Activated naive CD8-positive, alpha-beta T cell treated with anti-CD3 and anti-CD28 coated beads, Interleukin-2, amount 50 U/mL, for 24 hours (primary cell): Measurements from ENCODE around the gene CAVIN3.
A peak's percentile ranks its signal among the peaks of the same experiment; 100 is the strongest.
"Not testable (repeated sequence)": the region's sequence is repeated elsewhere in the genome, so short reads cannot be mapped to it uniquely, and the experiment has no call there.

Source experiments
- ATAC-seq: fragments of 150-1000 bp; cut with Tn5 transposase; one replicate; pipeline ENCODE4 v1.10.0; 2021
- DNase-seq: peaks from one replicate; pipeline ENCODE4 v3.0.0; 2021
- H3K27ac Mint-ChIP-seq: one replicate; pipeline ENCODE4 v1.8.0; 2021; ENCODE audit warnings: mild to moderate bottlenecking, mixed read lengths
- H3K27me3 Mint-ChIP-seq: one replicate; pipeline ENCODE4 v1.8.0; 2021; ENCODE audit warnings: mixed read lengths
- H3K36me3 Mint-ChIP-seq: one replicate; pipeline ENCODE4 v1.8.0; 2021; ENCODE audit warnings: low read depth, mixed read lengths
- H3K4me1 Mint-ChIP-seq: one replicate; pipeline ENCODE4 v1.8.0; 2021; ENCODE audit warnings: mixed read lengths
- H3K4me3 Mint-ChIP-seq: one replicate; pipeline ENCODE4 v1.8.0; 2021; ENCODE audit warnings: mild to moderate bottlenecking, moderate library complexity, mixed read lengths
- H3K9me3 Mint-ChIP-seq: one replicate; pipeline ENCODE4 v1.8.0; 2021; ENCODE audit warnings: mixed read lengths

The CAVIN3 gene

DNA sequence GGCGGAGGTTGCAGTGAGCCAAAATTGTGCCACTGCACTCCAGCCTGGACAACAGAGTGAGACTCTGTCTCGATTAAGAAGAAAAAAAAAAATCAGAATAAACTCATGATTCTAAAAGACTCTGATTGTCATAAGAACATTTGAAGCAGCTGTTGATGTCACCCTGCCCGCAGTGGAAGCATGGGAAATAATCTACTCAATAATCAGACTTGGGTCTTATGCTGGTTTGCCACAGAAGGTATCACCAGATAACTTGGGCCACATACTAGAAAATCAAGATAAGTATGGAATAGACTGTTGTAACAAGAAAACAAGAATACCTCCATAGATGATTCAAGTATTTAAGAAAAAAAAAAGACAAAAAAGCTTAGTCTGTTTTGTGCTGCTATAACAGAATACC lies 8.2 kb downstream of the CAVIN3 start:
- H3K4me3 Mint-ChIP-seq, result no peak overlapping the region
- no peak overlapping the region for H3K27ac Mint-ChIP-seq
- H3K4me1 Mint-ChIP-seq, result peaks cover 5% of the 10 kb centered on the region
- DNase-seq, result no peak
- H3K36me3 Mint-ChIP-seq, result no peaks in the 10 kb centered on the region
- no peak for ATAC-seq
- peaks cover 49% of the 10 kb centered on the region for H3K27me3 Mint-ChIP-seq
- no peaks in the 10 kb centered on the region for H3K9me3 Mint-ChIP-seq

DNA sequence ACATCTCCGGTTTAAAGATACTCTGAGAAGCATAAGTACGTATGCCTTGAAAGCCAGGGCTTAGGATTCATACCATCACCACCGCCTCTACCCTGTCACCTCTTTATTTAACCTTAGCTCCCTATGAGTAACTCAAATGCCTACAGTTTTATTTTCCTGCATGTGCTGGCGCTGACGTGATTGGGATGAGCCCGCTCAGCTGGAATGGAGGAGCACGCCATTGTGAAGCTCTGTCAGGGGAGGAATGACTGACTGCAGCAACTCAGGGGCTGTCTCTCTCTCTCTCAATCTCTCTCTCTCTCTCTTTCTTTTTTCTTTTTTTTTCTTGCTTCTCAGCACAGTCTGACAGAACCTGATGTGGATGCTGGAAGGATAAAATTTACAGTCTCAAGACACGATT lies 12.4 kb downstream of the CAVIN3 start:
- Mint-ChIP-seq H3K36me3 (no peaks in the 10 kb centered on the region), H3K9me3 (no peaks in the 10 kb centered on the region), H3K27me3 (peaks cover 31% of the 10 kb centered on the region), H3K4me3 (no peak overlapping the region), H3K4me1 (no peaks in the 10 kb centered on the region), H3K27ac (no peak overlapping the region)
- ATAC-seq (no peak), DNase-seq (no peak)

GRCh38 chr11:6305297-6305696 lies 15.0 kb downstream of the CAVIN3 start:
- Mint-ChIP-seq H3K27me3 (peaks cover 26% of the 10 kb centered on the region), H3K4me1 (no peaks in the 10 kb centered on the region), H3K9me3 (no peaks in the 10 kb centered on the region), H3K36me3 (no peaks in the 10 kb centered on the region), H3K4me3 (no peak overlapping the region), H3K27ac (no peak overlapping the region)
- ATAC-seq (no peak), DNase-seq (no peak)

DNA sequence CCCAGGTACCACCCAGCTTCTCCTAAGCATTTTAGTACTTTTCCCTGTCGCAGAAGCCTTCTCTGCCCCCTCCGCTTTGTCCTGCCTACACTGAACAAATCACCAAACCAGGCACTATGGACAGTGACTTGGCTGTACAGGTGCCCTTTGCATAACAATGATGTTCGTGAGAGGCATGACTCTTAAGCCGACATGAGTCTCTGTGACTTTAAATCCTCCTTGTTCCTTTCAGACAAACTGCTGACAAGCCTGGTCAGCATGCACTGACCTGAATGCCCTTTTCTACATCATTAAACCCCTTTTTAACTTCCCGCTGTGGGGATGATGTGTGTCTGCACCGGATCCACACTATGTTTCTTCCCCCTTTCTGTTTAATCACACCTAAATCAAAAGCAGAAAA lies 16.6 kb downstream of the CAVIN3 start:
- H3K9me3 Mint-ChIP-seq, result no peaks in the 10 kb centered on the region
- H3K36me3 Mint-ChIP-seq, result no peaks in the 10 kb centered on the region
- no peak for ATAC-seq
- H3K27ac Mint-ChIP-seq, result no peak overlapping the region
- DNase-seq, result no peak
- H3K4me3 Mint-ChIP-seq, result no peak overlapping the region
- H3K27me3 Mint-ChIP-seq, result peaks cover 21% of the 10 kb centered on the region
- H3K4me1 Mint-ChIP-seq, result no peaks in the 10 kb centered on the region

DNA sequence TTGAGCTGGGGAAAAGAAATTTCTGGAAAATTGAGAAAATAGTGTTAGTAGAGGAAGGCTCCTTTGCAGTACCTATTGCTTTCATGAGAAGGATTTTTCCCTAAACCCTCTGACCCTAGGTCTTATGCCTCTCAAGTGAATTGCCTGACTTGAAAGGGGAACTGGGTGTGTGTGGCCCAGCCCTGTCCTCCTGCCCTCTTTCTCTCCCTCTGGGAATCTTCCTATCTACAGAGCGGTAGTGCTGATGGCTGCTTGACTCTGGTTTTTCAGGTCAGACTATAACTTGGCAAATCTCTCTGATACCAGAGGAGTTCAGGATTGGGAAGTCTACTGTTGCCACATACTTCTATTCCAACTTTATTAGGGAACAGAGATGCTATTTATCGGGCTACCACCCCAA lies 19.2 kb downstream of the CAVIN3 start:
- DNase-seq, result no peak
- H3K9me3 Mint-ChIP-seq, result no peaks in the 10 kb centered on the region

GRCh38 chr11:6300325-6300724 lies 20.0 kb downstream of the CAVIN3 start:
- Mint-ChIP-seq H3K36me3 (no peaks in the 10 kb centered on the region), H3K9me3 (no peaks in the 10 kb centered on the region), H3K4me1 (no peaks in the 10 kb centered on the region), H3K4me3 (no peak overlapping the region), H3K27ac (no peak overlapping the region), H3K27me3 (peaks cover 3% of the 10 kb centered on the region)
- ATAC-seq, result no peak
- DNase-seq, result no peak

More for the DNA sequence above, 19.2 kb downstream of the CAVIN3 start:
- peaks cover 6% of the 10 kb centered on the region for H3K27me3 Mint-ChIP-seq
- H3K4me3 Mint-ChIP-seq, result no peak overlapping the region
- H3K36me3 Mint-ChIP-seq, result no peaks in the 10 kb centered on the region
- no peaks in the 10 kb centered on the region for H3K4me1 Mint-ChIP-seq
- no peak overlapping the region for H3K27ac Mint-ChIP-seq
- no peak for ATAC-seq

GRCh38 chr11:6298605-6299004 lies 21.7 kb downstream of the CAVIN3 start:
- Mint-ChIP-seq H3K27me3 (peaks cover 6% of the 10 kb centered on the region), H3K4me1 (no peaks in the 10 kb centered on the region), H3K4me3 (no peak overlapping the region), H3K9me3 (no peaks in the 10 kb centered on the region), H3K36me3 (no peaks in the 10 kb centered on the region), H3K27ac (no peak overlapping the region)
- DNase-seq, result peak; percentile 30
- peak; percentile 49 for ATAC-seq

- no peak for DNase-seq
- peak; percentile 57 for ATAC-seq
Measured at GRCh38 chr11:6297831-6298230, 22.5 kb downstream of the CAVIN3 start.

DNA sequence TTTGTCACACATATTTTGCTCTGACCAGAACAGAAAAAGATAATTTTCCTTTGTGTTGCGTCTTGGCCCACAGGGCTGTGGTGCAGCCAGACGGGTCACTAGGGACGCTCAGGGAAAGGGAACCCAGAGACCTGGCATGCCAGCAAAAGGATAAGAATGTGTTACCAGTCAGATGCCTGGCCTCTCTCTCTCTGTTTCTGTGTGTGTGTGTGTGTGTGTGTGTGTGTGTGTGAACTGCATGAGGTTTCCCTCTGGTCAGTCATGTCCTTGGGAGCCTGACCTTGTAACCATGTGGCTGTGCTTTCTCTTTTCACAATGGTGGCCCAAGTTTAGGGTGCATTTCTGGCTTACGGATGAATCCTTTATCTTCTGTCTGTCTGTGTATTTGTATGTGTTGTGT lies 35.3 kb downstream of the CAVIN3 start:
- no peaks in the 10 kb centered on the region for H3K4me1 Mint-ChIP-seq
- DNase-seq (no peak), ATAC-seq (no peak)
- H3K36me3 Mint-ChIP-seq, result no peaks in the 10 kb centered on the region
- H3K27me3 Mint-ChIP-seq, result peaks cover 39% of the 10 kb centered on the region
- no peak overlapping the region for H3K4me3 Mint-ChIP-seq
- H3K27ac Mint-ChIP-seq, result no peak overlapping the region
- no peaks in the 10 kb centered on the region for H3K9me3 Mint-ChIP-seq

More at GRCh38 chr11:6297831-6298230, 22.5 kb downstream of the CAVIN3 start:
- H3K9me3 Mint-ChIP-seq, result no peaks in the 10 kb centered on the region
- H3K27ac Mint-ChIP-seq, result no peak overlapping the region
- peaks cover 6% of the 10 kb centered on the region for H3K27me3 Mint-ChIP-seq
- no peaks in the 10 kb centered on the region for H3K36me3 Mint-ChIP-seq
- H3K4me3 Mint-ChIP-seq, result no peak overlapping the region
- no peaks in the 10 kb centered on the region for H3K4me1 Mint-ChIP-seq

GRCh38 chr11:6284250-6284649 lies 36.1 kb downstream of the CAVIN3 start:
- ATAC-seq (no peak), DNase-seq (no peak)
- H3K36me3 Mint-ChIP-seq, result no peaks in the 10 kb centered on the region
- no peak overlapping the region for H3K27ac Mint-ChIP-seq
- peaks cover 35% of the 10 kb centered on the region for H3K27me3 Mint-ChIP-seq
- no peaks in the 10 kb centered on the region for H3K9me3 Mint-ChIP-seq
- no peak overlapping the region for H3K4me3 Mint-ChIP-seq
- no peaks in the 10 kb centered on the region for H3K4me1 Mint-ChIP-seq

GRCh38 chr11:6283453-6284023 lies 36.8 kb downstream of the CAVIN3 start:
- H3K9me3 Mint-ChIP-seq, result no peaks in the 10 kb centered on the region

GRCh38 chr11:6280809-6281208 lies 39.5 kb downstream of the CAVIN3 start:
- H3K9me3 Mint-ChIP-seq, ATAC-seq, H3K4me3 Mint-ChIP-seq, DNase-seq, H3K4me1 Mint-ChIP-seq, H3K36me3 Mint-ChIP-seq, H3K27ac Mint-ChIP-seq: not testable (repeated sequence)
- peaks cover 43% of the 10 kb centered on the region for H3K27me3 Mint-ChIP-seq

More at GRCh38 chr11:6283453-6284023, 36.8 kb downstream of the CAVIN3 start:
- H3K4me3 Mint-ChIP-seq, result no peak overlapping the region
- peaks cover 36% of the 10 kb centered on the region for H3K27me3 Mint-ChIP-seq
- DNase-seq (no peak), ATAC-seq (no peak)
- H3K36me3 Mint-ChIP-seq, result no peaks in the 10 kb centered on the region
- no peak overlapping the region for H3K27ac Mint-ChIP-seq
- no peaks in the 10 kb centered on the region for H3K4me1 Mint-ChIP-seq

DNA sequence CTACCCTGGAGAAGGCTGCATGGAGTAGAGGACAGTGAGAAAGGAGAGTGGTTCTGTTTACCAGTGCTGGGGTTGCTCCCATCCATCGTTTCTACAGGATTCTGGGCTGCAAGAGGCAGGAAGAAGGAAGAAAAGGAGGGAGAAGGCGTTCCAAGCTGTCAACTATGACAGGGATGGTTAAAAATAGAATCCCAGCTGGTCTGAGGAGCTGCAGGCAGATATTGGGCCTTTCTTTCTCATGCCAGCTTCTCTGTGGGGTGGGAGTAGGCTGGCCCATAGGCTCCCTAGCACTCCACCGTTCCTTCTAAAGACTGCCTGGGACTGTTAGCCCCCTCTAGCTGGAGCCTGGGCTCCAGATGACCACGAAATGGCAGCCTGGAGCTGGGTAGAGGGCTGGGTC lies 47.1 kb downstream of the CAVIN3 start:
- H3K27me3 Mint-ChIP-seq, result peaks cover 26% of the 10 kb centered on the region
- H3K4me3 Mint-ChIP-seq, result no peak overlapping the region
- no peaks in the 10 kb centered on the region for H3K4me1 Mint-ChIP-seq
- DNase-seq (no peak), ATAC-seq (no peak)
- no peaks in the 10 kb centered on the region for H3K9me3 Mint-ChIP-seq
- H3K27ac Mint-ChIP-seq, result no peak overlapping the region
- H3K36me3 Mint-ChIP-seq, result no peaks in the 10 kb centered on the region

GRCh38 chr11:6271598-6271997 lies 48.7 kb downstream of the CAVIN3 start:
- no peaks in the 10 kb centered on the region for H3K4me1 Mint-ChIP-seq
- H3K9me3 Mint-ChIP-seq, result no peaks in the 10 kb centered on the region

DNA sequence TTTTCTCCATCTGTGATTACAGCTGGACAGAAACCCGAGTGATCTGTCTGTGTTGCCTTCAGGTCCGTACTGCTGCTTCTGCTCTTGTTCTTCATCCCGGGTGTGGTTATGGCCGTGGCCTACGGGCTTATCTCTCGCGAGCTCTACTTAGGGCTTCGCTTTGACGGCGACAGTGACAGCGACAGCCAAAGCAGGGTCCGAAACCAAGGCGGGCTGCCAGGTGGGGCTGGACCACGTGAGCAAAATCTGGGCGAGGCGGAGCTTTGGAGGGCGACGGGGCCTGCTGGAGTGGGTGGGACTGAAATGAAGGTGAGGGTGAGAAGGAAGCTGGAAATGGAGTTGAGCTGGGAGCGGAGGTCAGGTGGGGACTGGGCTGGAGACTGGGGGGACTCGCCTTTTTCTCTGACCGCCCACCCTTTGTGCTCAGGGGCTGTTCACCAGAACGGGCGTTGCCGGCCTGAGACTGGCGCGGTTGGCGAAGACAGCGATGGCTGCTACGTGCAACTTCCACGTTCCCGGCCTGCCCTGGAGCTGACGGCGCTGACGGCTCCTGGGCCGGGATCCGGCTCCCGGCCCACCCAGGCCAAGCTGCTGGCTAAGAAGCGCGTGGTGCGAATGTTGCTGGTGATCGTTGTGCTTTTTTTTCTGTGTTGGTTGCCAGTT lies 49.6 kb downstream of the CAVIN3 start:
- peaks cover 20% of the 10 kb centered on the region for H3K27me3 Mint-ChIP-seq
- no peak overlapping the region for H3K27ac Mint-ChIP-seq
- DNase-seq (no peak), ATAC-seq (no peak)
- H3K9me3 Mint-ChIP-seq, result no peaks in the 10 kb centered on the region
- H3K36me3 Mint-ChIP-seq, result no peaks in the 10 kb centered on the region
- no peaks in the 10 kb centered on the region for H3K4me1 Mint-ChIP-seq
- H3K4me3 Mint-ChIP-seq, result no peak overlapping the region

More at GRCh38 chr11:6271598-6271997, 48.7 kb downstream of the CAVIN3 start:
- Mint-ChIP-seq H3K27me3 (peaks cover 17% of the 10 kb centered on the region), H3K36me3 (no peaks in the 10 kb centered on the region), H3K4me3 (no peak overlapping the region), H3K27ac (no peak overlapping the region)
- DNase-seq (no peak), ATAC-seq (no peak)
